ENCODE data around the gene MGMT. TPM values are rescaled to one million over a fixed set of nuclear protein-coding genes. Genes with fewer than 3 reads are reported as not detected.

Gene MGMT
- total and polyA plus RNA-seq, 2 experiments from 2014 or later, result 19.3 to 21.9 TPM

DNA sequence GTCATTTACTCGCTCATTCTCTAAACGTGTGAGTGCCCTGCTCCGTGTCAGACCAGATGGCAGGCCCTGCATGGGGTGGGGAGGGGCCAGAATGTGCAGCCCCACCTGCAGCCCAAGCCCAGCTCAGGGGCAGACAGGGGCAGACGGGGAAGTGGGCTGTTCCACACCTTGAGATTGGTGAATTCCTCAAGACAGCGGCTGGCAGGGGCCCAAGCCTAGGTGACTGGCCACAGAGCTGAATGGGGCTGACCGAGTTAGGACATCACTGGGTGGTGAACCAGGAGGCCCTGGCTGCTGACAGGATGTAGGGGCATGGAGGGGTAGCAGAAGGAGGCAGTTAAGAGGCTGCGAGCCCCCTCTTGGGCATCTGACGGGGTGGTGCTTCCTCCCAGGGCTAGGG lies 79.1 kb downstream of the MGMT start:
- Mint-ChIP-seq H3K9me3 (no peaks in the 10 kb centered on the region; the same call in 2 of the 3 replicates), H3K27ac (no peak overlapping the region), H3K4me3 (no peak overlapping the region), H3K4me1 (peaks cover 3% of the 10 kb centered on the region; the same call in 2 of the 3 replicates), H3K27me3 (ENCODE audit: insufficient read depth, low read depth, poor library complexity) (peaks cover 2% of the 10 kb centered on the region), H3K36me3 (ENCODE audit: low read depth) (0 out of 3 replicates have a peak, but pooled peaks cover 6% of the 10 kb centered on the region)
- Histone ChIP-seq H4K20me1 (replicated peaks; ENCODE audit: insufficient read depth) (no peaks in the 10 kb centered on the region), H3K36me3 (ENCODE audit: insufficient read depth) (no peaks in the 10 kb centered on the region), H3F3A (replicated peaks; ENCODE audit: low read depth) (no peaks in the 10 kb centered on the region), H3K4me3 (no peak overlapping the region), H3K4me1 (ENCODE audit: insufficient read depth) (no peaks in the 10 kb centered on the region), H3K27ac (ENCODE audit: low read depth) (no peak overlapping the region), H3K79me2 (replicated peaks; ENCODE audit: insufficient read depth) (no peaks in the 10 kb centered on the region), H3K9me2 (ENCODE audit: insufficient read depth) (no peaks in the 10 kb centered on the region), H2AFZ (no peak overlapping the region), H3K27me3 (ENCODE audit: insufficient read depth) (no peaks in the 10 kb centered on the region), H3K4me2 (no peak overlapping the region)
- TF ChIP-seq CREB1 (CRISPR knock-in tag; IDR thresholded peaks at IDR 0.05; ENCODE audit: low read depth) (no peak), NANOG (IDR thresholded peaks at IDR 0.05; ENCODE audit: borderline replicate concordance) (no peak), ZNF114 (CRISPR knock-in tag; IDR thresholded peaks at IDR 0.05) (no peak)
- DNase-seq (ENCODE audit: low spot score) (no peak), ATAC-seq (no peak)

DNA sequence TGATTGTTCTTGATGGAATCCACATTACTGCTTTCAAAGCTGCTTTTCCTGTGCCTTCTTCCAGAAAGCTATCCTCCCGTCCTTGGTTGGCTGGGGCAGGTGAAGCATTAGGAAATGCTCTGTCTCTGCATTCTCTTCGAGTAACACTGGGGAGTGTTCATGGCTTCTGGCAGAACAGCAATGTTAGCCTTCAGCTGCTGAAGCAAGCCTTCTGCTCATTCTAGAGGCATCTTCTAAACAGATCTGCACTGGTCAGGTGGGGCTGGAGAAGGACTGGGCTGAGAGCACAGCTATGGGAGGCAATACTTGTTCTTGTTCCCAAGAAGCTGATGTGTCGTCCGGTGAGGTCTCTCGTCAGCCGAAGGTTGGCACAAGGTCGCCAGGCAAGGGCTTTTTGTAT lies 80.6 kb downstream of the MGMT start:
- no peak overlapping the region for H3K27ac ChIP-seq (ENCODE audit: low read depth)
- no peak for ATAC-seq
- no peaks in the 10 kb centered on the region for H3K9me2 ChIP-seq (ENCODE audit: insufficient read depth)
- Mint-ChIP-seq H3K9me3 (no peaks in the 10 kb centered on the region; the same call in 2 of the 3 replicates), H3K4me1 (no peaks in the 10 kb centered on the region; the same call in 2 of the 3 replicates), H3K27ac (no peak overlapping the region), H3K36me3 (ENCODE audit: low read depth) (0 out of 3 replicates have a peak, but pooled peaks cover 2% of the 10 kb centered on the region), H3K27me3 (ENCODE audit: insufficient read depth, low read depth, poor library complexity) (no peaks in the 10 kb centered on the region), H3K4me3 (no peak overlapping the region)
- no peaks in the 10 kb centered on the region for H3K4me1 ChIP-seq (ENCODE audit: insufficient read depth)
- H3K27me3 ChIP-seq (ENCODE audit: insufficient read depth), result no peaks in the 10 kb centered on the region
- H4K20me1 ChIP-seq (replicated peaks; ENCODE audit: insufficient read depth), result no peaks in the 10 kb centered on the region
- no peak for DNase-seq (ENCODE audit: low spot score)
- H3K4me2 ChIP-seq, result no peak overlapping the region
- no peak overlapping the region for H3K4me3 ChIP-seq
- H2AFZ ChIP-seq, result no peak overlapping the region
- no peaks in the 10 kb centered on the region for H3K79me2 ChIP-seq (replicated peaks; ENCODE audit: insufficient read depth)
- no peaks in the 10 kb centered on the region for H3K36me3 ChIP-seq (ENCODE audit: insufficient read depth)
- H3F3A ChIP-seq (replicated peaks; ENCODE audit: low read depth), result no peaks in the 10 kb centered on the region
- TF ChIP-seq, protein P1, sequence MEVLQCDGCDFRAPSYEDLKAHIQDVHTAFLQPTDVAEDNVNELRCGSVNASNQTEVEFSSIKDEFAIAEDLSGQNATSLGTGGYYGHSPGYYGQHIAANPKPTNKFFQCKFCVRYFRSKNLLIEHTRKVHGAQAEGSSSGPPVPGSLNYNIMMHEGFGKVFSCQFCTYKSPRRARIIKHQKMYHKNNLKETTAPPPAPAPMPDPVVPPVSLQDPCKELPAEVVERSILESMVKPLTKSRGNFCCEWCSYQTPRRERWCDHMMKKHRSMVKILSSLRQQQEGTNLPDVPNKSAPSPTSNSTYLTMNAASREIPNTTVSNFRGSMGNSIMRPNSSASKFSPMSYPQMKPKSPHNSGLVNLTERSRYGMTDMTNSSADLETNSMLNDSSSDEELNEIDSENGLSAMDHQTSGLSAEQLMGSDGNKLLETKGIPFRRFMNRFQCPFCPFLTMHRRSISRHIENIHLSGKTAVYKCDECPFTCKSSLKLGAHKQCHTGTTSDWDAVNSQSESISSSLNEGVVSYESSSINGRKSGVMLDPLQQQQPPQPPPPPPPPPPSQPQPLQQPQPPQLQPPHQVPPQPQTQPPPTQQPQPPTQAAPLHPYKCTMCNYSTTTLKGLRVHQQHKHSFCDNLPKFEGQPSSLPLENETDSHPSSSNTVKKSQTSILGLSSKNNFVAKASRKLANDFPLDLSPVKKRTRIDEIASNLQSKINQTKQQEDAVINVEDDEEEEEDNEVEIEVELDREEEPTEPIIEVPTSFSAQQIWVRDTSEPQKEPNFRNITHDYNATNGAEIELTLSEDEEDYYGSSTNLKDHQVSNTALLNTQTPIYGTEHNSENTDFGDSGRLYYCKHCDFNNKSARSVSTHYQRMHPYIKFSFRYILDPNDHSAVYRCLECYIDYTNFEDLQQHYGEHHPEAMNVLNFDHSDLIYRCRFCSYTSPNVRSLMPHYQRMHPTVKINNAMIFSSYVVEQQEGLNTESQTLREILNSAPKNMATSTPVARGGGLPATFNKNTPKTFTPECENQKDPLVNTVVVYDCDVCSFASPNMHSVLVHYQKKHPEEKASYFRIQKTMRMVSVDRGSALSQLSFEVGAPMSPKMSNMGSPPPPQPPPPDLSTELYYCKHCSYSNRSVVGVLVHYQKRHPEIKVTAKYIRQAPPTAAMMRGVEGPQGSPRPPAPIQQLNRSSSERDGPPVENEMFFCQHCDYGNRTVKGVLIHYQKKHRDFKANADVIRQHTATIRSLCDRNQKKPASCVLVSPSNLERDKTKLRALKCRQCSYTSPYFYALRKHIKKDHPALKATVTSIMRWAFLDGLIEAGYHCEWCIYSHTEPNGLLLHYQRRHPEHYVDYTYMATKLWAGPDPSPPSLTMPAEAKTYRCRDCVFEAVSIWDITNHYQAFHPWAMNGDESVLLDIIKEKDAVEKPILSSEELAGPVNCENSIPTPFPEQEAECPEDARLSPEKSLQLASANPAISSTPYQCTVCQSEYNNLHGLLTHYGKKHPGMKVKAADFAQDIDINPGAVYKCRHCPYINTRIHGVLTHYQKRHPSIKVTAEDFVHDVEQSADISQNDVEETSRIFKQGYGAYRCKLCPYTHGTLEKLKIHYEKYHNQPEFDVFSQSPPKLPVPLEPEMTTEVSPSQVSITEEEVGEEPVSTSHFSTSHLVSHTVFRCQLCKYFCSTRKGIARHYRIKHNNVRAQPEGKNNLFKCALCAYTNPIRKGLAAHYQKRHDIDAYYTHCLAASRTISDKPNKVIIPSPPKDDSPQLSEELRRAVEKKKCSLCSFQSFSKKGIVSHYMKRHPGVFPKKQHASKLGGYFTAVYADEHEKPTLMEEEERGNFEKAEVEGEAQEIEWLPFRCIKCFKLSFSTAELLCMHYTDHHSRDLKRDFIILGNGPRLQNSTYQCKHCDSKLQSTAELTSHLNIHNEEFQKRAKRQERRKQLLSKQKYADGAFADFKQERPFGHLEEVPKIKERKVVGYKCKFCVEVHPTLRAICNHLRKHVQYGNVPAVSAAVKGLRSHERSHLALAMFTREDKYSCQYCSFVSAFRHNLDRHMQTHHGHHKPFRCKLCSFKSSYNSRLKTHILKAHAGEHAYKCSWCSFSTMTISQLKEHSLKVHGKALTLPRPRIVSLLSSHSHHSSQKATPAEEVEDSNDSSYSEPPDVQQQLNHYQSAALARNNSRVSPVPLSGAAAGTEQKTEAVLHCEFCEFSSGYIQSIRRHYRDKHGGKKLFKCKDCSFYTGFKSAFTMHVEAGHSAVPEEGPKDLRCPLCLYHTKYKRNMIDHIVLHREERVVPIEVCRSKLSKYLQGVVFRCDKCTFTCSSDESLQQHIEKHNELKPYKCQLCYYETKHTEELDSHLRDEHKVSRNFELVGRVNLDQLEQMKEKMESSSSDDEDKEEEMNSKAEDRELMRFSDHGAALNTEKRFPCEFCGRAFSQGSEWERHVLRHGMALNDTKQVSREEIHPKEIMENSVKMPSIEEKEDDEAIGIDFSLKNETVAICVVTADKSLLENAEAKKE (CRISPR knock-in tag; IDR thresholded peaks at IDR 0.05), result no peak
- TF ChIP-seq JUNB (IDR thresholded peaks at IDR 0.05; ENCODE audit: unreplicated experiment), result no peak
- TF ChIP-seq, protein P2, sequence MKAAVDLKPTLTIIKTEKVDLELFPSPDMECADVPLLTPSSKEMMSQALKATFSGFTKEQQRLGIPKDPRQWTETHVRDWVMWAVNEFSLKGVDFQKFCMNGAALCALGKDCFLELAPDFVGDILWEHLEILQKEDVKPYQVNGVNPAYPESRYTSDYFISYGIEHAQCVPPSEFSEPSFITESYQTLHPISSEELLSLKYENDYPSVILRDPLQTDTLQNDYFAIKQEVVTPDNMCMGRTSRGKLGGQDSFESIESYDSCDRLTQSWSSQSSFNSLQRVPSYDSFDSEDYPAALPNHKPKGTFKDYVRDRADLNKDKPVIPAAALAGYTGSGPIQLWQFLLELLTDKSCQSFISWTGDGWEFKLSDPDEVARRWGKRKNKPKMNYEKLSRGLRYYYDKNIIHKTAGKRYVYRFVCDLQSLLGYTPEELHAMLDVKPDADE (IDR thresholded peaks at IDR 0.05), result no peak
- no peak for TF ChIP-seq CREB1 (CRISPR knock-in tag; IDR thresholded peaks at IDR 0.05; ENCODE audit: low read depth)
- TF ChIP-seq, protein P3, sequence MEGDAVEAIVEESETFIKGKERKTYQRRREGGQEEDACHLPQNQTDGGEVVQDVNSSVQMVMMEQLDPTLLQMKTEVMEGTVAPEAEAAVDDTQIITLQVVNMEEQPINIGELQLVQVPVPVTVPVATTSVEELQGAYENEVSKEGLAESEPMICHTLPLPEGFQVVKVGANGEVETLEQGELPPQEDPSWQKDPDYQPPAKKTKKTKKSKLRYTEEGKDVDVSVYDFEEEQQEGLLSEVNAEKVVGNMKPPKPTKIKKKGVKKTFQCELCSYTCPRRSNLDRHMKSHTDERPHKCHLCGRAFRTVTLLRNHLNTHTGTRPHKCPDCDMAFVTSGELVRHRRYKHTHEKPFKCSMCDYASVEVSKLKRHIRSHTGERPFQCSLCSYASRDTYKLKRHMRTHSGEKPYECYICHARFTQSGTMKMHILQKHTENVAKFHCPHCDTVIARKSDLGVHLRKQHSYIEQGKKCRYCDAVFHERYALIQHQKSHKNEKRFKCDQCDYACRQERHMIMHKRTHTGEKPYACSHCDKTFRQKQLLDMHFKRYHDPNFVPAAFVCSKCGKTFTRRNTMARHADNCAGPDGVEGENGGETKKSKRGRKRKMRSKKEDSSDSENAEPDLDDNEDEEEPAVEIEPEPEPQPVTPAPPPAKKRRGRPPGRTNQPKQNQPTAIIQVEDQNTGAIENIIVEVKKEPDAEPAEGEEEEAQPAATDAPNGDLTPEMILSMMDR (conservative IDR thresholded peaks at IDR 0.05; ENCODE audit: low read depth in 2 of 2), result no peak
- TF ChIP-seq POLR2AphosphoS5 (IDR thresholded peaks at IDR 0.05; ENCODE audit: low read depth), result no peak
- TF ChIP-seq ZNF114 (CRISPR knock-in tag; IDR thresholded peaks at IDR 0.05), result no peak
- no peak for TF ChIP-seq EZH2 (IDR thresholded peaks at IDR 0.05; ENCODE audit: low read depth, unreplicated experiment)
- TF ChIP-seq EZH2phosphoT487 (IDR thresholded peaks at IDR 0.05; ENCODE audit: unreplicated experiment), result no peak
- TF ChIP-seq NANOG (IDR thresholded peaks at IDR 0.05; ENCODE audit: borderline replicate concordance), result no peak
- TF ChIP-seq ZNF331 (CRISPR knock-in tag; IDR thresholded peaks at IDR 0.05; ENCODE audit: low read depth), result no peak
